K562 (cell line): ENCODE measurements around the gene DAAM1. TPM values are rescaled to one million over a fixed set of nuclear protein-coding genes. Genes with fewer than 3 reads are reported as not detected.

ENCODE experiments used
- BDP1 ChIP-seq: IDR thresholded peaks from 3 replicates; pipeline ENCODE4 v1.6.1; 2011; ENCODE audit not compliant: insufficient read length, insufficient read depth
- CBX1 ChIP-seq: sonication (generic); IDR thresholded peaks from 2 replicates; pipeline ENCODE4 v1.6.1; 2016; ENCODE audit warnings: antibody characterized with exemption, low read depth, mild to moderate bottlenecking
- CC2D1A ChIP-seq: fragments of 450-650 bp; IDR thresholded peaks from 2 replicates; pipeline ENCODE4 v1.6.1; 2017; ENCODE audit warnings: mild to moderate bottlenecking
- E2F3 ChIP-seq: fragments of 250-450 bp; sonication (Bioruptor Pico); IDR thresholded peaks from 2 replicates; pipeline ENCODE4 v1.4.0; 2020; ENCODE audit warnings: mild to moderate bottlenecking
- EHMT2 ChIP-seq: fragments of 450-650 bp; IDR thresholded peaks from 2 replicates; pipeline ENCODE4 v1.6.1; 2018; ENCODE audit warnings: antibody characterized with exemption
- ESRRA ChIP-seq: fragments of 450-650 bp; IDR thresholded peaks from 2 replicates; pipeline ENCODE4 v1.6.1; 2014; ENCODE audit warnings: low read depth, mild to moderate bottlenecking, moderate library complexity, borderline replicate concordance
- FOXJ3 ChIP-seq: sonication (generic); formaldehyde crosslinking; IDR thresholded peaks from 2 replicates; pipeline ENCODE4 v1.4.0; 2020; ENCODE audit warnings: mild to moderate bottlenecking, missing genetic modification reagents
- PHB2 ChIP-seq: fragments of 450-650 bp; IDR thresholded peaks from 2 replicates; pipeline ENCODE4 v1.6.1; 2017; ENCODE audit warnings: low read depth
- RCOR1 ChIP-seq, 2 experiments: IDR thresholded peaks; 2 replicates each; pipeline ENCODE4 v1.6.1; 2012; ENCODE audit warnings: low read depth in 2 of 2, low read length in 2 of 2, borderline replicate concordance in 1 of 2, improper control_type of control experiment in 1 of 2
- RFX7 ChIP-seq: fragments of 250-450 bp; sonication (Bioruptor Pico); IDR thresholded peaks from 2 replicates; pipeline ENCODE4 v1.5.1; 2021; ENCODE audit warnings: mild to moderate bottlenecking
- SIN3A ChIP-seq, 2 experiments: fragments of 150-350 bp in 1 of 2; IDR thresholded peaks; 2 replicates each; pipeline ENCODE4 v1.6.1; 2011 to 2016; ENCODE audit warnings: borderline replicate concordance in 2 of 2, low read depth in 2 of 2, low read length in 2 of 2, mild to moderate bottlenecking in 2 of 2, moderate library complexity in 2 of 2; ENCODE audit not compliant: control insufficient read depth in 1 of 2
- SREBF1 ChIP-seq: fragments of 150-350 bp; IDR thresholded peaks from 2 replicates; pipeline ENCODE4 v1.6.1; 2014; ENCODE audit warnings: antibody characterized with exemption, low read depth, low read length, borderline replicate concordance
- ZNF212 ChIP-seq: fragments of 450-650 bp; formaldehyde crosslinking; IDR thresholded peaks from 2 replicates; pipeline ENCODE4 v1.4.0; 2020; ENCODE audit warnings: mild to moderate bottlenecking
- ZNF431 ChIP-seq: sonication (generic); formaldehyde crosslinking; IDR thresholded peaks from 2 replicates; pipeline ENCODE4 v1.8.0; 2022; ENCODE audit warnings: mild to moderate bottlenecking, missing genetic modification reagents
- ZSCAN29 ChIP-seq: fragments of 450-650 bp; IDR thresholded peaks from 2 replicates; pipeline ENCODE4 v1.6.1; 2017
- polyA plus RNA-seq, 8 experiments: library from polyadenylated mRNA; depleted of rRNA in 4 of 8; stranded (reverse) in 5 of 8; unstranded in 3 of 8; fragments of >200 nt; fragmentation: Nextera tagmentation in 2 of 8; fragmentation: Illumina TruSeq in 1 of 8; extraction: Ambion mirVana in 2 of 8; extraction: Trizol in 1 of 8; gene quantifications; 2 replicates each; pipeline versions ENCODE4 v1.2.1 to v1.2.3, GENCODE V29; 2011 to 2014; ENCODE audit warnings: inconsistent platforms in 1 of 8, missing spikeins in 1 of 8
- total RNA-seq, 7 experiments: library from RNA; depleted of rRNA in 6 of 7; stranded (reverse); fragments of >200 nt in 6 of 7; fragmentation: Illumina TruSeq in 2 of 7; extraction: Trizol in 2 of 7; gene quantifications; 2 replicates each; pipeline versions ENCODE4 v1.2.1 to v1.2.3, GENCODE V29; 2011 to 2021; ENCODE audit warnings: low replicate concordance in 1 of 7
- TF ChIP-seq, protein P1 (sequence below): fragments of 450-650 bp; IDR thresholded peaks from 2 replicates; pipeline ENCODE4 v1.6.1; 2016; ENCODE audit warnings: low read depth
- TF ChIP-seq, protein P2 (sequence below): fragments of 450-650 bp; IDR thresholded peaks from 2 replicates; pipeline ENCODE4 v1.6.1; 2016; ENCODE audit warnings: low read depth, mild to moderate bottlenecking, moderate library complexity
- TF ChIP-seq, protein P3 (sequence below), 2 experiments: fragments of 450-650 bp; IDR thresholded peaks; 2 replicates each; pipeline ENCODE4 v1.6.1; 2016
- TF ChIP-seq, protein P4 (sequence below): fragments of 250-450 bp; sonication (Bioruptor Pico); IDR thresholded peaks from 2 replicates; pipeline ENCODE4 v1.8.0; 2022; ENCODE audit warnings: inconsistent platforms

Gene DAAM1
- total and polyA plus RNA-seq, 9 of the 15 experiments (the other 6 are each of a cell fraction or from before 2014, with no cell fraction given): 3.6 to 11.6 (median 6.7) TPM

DNA sequence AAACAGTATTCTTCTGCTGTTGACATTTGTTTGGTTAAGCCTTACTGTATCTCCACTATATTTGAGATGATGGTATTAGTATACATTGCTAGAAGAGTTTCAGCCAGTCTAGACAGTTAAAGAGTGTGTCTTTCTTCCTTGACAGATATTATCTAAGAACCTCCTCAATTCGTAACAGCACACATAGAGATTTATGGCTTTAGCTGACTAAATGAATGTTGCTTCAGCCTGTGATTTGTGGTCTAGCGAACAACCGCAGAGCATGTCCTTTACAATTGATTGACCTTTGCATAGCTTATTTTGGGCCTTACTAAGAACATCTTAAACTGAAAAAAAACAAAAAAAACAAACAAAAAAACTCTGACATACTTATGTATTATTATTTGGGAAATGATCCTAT is 122.2 kb downstream of the DAAM1 start (continued):
- TF ChIP-seq, protein P1, sequence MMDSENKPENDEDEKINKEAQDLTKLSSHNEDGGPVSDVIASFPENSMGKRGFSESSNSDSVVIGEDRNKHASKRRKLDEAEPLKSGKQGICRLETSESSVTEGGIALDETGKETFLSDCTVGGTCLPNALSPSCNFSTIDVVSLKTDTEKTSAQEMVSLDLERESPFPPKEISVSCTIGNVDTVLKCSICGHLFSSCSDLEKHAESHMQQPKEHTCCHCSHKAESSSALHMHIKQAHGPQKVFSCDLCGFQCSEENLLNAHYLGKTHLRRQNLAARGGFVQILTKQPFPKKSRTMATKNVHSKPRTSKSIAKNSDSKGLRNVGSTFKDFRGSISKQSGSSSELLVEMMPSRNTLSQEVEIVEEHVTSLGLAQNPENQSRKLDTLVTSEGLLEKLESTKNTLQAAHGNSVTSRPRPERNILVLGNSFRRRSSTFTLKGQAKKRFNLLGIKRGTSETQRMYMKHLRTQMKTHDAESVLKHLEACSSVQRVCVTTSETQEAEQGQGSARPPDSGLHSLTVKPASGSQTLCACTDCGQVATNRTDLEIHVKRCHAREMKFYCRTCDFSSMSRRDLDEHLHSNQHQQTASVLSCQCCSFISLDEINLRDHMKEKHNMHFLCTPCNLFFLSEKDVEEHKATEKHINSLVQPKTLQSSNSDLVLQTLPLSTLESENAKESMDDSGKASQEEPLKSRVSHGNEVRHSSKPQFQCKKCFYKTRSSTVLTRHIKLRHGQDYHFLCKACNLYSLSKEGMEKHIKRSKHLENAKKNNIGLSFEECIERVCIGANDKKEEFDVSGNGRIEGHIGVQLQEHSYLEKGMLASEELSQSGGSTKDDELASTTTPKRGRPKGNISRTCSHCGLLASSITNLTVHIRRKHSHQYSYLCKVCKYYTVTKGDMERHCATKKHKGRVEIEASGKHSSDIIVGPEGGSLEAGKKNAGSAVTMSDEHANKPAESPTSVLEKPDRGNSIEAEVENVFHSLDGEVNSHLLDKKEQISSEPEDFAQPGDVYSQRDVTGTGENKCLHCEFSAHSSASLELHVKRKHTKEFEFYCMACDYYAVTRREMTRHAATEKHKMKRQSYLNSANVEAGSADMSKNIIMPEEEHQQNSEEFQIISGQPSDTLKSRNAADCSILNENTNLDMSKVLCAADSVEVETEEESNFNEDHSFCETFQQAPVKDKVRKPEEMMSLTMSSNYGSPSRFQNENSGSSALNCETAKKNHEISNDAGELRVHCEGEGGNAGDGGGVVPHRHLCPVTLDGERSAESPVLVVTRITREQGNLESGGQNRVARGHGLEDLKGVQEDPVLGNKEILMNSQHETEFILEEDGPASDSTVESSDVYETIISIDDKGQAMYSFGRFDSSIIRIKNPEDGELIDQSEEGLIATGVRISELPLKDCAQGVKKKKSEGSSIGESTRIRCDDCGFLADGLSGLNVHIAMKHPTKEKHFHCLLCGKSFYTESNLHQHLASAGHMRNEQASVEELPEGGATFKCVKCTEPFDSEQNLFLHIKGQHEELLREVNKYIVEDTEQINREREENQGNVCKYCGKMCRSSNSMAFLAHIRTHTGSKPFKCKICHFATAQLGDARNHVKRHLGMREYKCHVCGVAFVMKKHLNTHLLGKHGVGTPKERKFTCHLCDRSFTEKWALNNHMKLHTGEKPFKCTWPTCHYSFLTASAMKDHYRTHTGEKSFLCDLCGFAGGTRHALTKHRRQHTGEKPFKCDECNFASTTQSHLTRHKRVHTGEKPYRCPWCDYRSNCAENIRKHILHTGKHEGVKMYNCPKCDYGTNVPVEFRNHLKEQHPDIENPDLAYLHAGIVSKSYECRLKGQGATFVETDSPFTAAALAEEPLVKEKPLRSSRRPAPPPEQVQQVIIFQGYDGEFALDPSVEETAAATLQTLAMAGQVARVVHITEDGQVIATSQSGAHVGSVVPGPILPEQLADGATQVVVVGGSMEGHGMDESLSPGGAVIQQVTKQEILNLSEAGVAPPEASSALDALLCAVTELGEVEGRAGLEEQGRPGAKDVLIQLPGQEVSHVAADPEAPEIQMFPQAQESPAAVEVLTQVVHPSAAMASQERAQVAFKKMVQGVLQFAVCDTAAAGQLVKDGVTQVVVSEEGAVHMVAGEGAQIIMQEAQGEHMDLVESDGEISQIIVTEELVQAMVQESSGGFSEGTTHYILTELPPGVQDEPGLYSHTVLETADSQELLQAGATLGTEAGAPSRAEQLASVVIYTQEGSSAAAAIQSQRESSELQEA: no peak
- TF ChIP-seq CC2D1A: no peak
- TF ChIP-seq RFX7: no peak
- no peak for TF ChIP-seq EHMT2
- TF ChIP-seq SIN3A (IDR thresholded peaks at IDR 0.05; ENCODE audit: borderline replicate concordance in 2 of 2, control insufficient read depth in 1 of 2, low read depth in 2 of 2, low read length in 2 of 2): no peak
- TF ChIP-seq PHB2: no peak
- TF ChIP-seq RCOR1 (IDR thresholded peaks at IDR 0.05; ENCODE audit: borderline replicate concordance in 1 of 2, low read depth in 2 of 2, low read length in 2 of 2): peak in 1 of 2 experiments; percentile 97; a peak in 2 of 4 replicates
- no peak for TF ChIP-seq BDP1
- TF ChIP-seq E2F3 (CRISPR knock-in tag): no peak
- TF ChIP-seq SREBF1: no peak
- TF ChIP-seq CBX1: no peak
- no peak for TF ChIP-seq FOXJ3 (CRISPR knock-in tag)
- TF ChIP-seq, protein P2, sequence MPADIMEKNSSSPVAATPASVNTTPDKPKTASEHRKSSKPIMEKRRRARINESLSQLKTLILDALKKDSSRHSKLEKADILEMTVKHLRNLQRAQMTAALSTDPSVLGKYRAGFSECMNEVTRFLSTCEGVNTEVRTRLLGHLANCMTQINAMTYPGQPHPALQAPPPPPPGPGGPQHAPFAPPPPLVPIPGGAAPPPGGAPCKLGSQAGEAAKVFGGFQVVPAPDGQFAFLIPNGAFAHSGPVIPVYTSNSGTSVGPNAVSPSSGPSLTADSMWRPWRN: peak; percentile 92
- TF ChIP-seq ZNF212 (CRISPR knock-in tag): no peak
- peak; percentile 84; the same call in 1 of the 2 replicates for TF ChIP-seq ESRRA
- TF ChIP-seq, protein P3, sequence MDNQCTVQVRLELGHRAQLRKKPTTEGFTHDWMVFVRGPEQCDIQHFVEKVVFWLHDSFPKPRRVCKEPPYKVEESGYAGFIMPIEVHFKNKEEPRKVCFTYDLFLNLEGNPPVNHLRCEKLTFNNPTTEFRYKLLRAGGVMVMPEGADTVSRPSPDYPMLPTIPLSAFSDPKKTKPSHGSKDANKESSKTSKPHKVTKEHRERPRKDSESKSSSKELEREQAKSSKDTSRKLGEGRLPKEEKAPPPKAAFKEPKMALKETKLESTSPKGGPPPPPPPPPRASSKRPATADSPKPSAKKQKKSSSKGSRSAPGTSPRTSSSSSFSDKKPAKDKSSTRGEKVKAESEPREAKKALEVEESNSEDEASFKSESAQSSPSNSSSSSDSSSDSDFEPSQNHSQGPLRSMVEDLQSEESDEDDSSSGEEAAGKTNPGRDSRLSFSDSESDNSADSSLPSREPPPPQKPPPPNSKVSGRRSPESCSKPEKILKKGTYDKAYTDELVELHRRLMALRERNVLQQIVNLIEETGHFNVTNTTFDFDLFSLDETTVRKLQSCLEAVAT (IDR thresholded peaks at IDR 0.05): peak in 1 of 2 experiments; percentile 89; a peak in 2 of 4 replicates
- TF ChIP-seq ZNF431 (CRISPR knock-in tag): no peak
- TF ChIP-seq ZSCAN29: no peak
- TF ChIP-seq, protein P4, sequence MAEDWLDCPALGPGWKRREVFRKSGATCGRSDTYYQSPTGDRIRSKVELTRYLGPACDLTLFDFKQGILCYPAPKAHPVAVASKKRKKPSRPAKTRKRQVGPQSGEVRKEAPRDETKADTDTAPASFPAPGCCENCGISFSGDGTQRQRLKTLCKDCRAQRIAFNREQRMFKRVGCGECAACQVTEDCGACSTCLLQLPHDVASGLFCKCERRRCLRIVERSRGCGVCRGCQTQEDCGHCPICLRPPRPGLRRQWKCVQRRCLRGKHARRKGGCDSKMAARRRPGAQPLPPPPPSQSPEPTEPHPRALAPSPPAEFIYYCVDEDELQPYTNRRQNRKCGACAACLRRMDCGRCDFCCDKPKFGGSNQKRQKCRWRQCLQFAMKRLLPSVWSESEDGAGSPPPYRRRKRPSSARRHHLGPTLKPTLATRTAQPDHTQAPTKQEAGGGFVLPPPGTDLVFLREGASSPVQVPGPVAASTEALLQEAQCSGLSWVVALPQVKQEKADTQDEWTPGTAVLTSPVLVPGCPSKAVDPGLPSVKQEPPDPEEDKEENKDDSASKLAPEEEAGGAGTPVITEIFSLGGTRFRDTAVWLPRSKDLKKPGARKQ: no peak
